ENCODE results near the gene PNCK. TPM values are rescaled to one million over a fixed set of nuclear protein-coding genes. Genes with fewer than 3 reads are reported as not detected.

The PNCK gene
- total and polyA plus RNA-seq, 2 of the 13 experiments (the other 11 are each of a cell fraction or from before 2014, with no cell fraction given), result 33.1 TPM; not detected in 1

DNA sequence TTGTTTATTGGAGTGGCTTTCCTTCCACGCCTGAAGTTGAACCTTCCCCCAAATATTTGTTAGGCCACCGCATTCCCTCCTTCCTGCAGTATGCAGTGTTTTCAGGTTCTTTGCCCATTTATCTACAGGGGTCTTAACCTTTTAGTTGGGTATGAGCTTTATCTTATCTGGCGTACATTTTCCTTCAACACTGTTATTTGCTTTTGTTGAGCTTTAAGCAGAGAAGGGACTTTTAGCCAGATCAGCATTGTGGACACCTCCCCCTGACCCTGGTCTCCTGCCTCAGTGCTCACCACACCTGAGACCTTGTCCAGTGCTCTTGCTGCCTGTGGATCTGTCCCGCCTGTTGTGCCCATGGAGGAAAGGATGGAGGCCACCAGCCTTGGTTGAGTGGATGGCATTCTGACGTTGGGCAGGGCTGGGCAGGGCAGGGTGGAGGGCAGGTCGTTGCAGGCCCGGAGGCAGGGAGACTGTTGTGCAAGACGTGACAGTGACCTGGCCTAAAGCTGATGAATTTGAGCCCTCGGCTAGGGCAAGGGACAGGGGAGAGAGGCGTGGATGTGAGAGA lies 27.6 kb downstream of the PNCK start (continued):
- peak; percentile 38; the same call in 1 of the 2 replicates for TF ChIP-seq MED13 (CRISPR knock-in tag; IDR thresholded peaks at IDR 0.05)
- TF ChIP-seq KMT2B (CRISPR knock-in tag; IDR thresholded peaks at IDR 0.05), result no peak
- TF ChIP-seq HNRNPH1 (optimal IDR thresholded peaks at IDR 0.05; ENCODE audit: low read depth, low read length), result no peak
- no peak for TF ChIP-seq THAP11 (CRISPR knock-in tag; IDR thresholded peaks at IDR 0.05)
- TF ChIP-seq, protein P1, sequence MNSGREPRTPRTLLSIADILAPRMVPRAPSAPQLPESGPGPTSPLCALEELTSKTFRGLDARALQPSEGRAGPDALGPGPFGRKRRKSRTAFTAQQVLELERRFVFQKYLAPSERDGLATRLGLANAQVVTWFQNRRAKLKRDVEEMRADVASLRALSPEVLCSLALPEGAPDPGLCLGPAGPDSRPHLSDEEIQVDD (CRISPR knock-in tag; IDR thresholded peaks at IDR 0.05; ENCODE audit: borderline replicate concordance), result no peak
- no peak for TF ChIP-seq SIX4 (CRISPR knock-in tag; IDR thresholded peaks at IDR 0.05)
- TF ChIP-seq MTF2 (CRISPR knock-in tag; IDR thresholded peaks at IDR 0.05; ENCODE audit: borderline replicate concordance), result no peak
- peak; percentile 60 for TF ChIP-seq HNF4A (CRISPR knock-in tag; IDR thresholded peaks at IDR 0.05)
- TF ChIP-seq HNF4G (IDR thresholded peaks at IDR 0.05; ENCODE audit: borderline replicate concordance, low read depth, low read length), result peak; percentile 20; the same call in 1 of the 2 replicates
- TF ChIP-seq HNF4G (CRISPR knock-in tag; IDR thresholded peaks at IDR 0.05; ENCODE audit: borderline replicate concordance, low read depth), result no peak
- TF ChIP-seq, protein P2, sequence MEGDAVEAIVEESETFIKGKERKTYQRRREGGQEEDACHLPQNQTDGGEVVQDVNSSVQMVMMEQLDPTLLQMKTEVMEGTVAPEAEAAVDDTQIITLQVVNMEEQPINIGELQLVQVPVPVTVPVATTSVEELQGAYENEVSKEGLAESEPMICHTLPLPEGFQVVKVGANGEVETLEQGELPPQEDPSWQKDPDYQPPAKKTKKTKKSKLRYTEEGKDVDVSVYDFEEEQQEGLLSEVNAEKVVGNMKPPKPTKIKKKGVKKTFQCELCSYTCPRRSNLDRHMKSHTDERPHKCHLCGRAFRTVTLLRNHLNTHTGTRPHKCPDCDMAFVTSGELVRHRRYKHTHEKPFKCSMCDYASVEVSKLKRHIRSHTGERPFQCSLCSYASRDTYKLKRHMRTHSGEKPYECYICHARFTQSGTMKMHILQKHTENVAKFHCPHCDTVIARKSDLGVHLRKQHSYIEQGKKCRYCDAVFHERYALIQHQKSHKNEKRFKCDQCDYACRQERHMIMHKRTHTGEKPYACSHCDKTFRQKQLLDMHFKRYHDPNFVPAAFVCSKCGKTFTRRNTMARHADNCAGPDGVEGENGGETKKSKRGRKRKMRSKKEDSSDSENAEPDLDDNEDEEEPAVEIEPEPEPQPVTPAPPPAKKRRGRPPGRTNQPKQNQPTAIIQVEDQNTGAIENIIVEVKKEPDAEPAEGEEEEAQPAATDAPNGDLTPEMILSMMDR (CRISPR knock-in tag; IDR thresholded peaks at IDR 0.05), result no peak
- no peak for TF ChIP-seq TMF1 (CRISPR knock-in tag; IDR thresholded peaks at IDR 0.05; ENCODE audit: low read depth)
- peak; percentile 83; the same call in 1 of the 2 replicates for TF ChIP-seq PITX1 (CRISPR knock-in tag; IDR thresholded peaks at IDR 0.05)
- TF ChIP-seq, protein P3, sequence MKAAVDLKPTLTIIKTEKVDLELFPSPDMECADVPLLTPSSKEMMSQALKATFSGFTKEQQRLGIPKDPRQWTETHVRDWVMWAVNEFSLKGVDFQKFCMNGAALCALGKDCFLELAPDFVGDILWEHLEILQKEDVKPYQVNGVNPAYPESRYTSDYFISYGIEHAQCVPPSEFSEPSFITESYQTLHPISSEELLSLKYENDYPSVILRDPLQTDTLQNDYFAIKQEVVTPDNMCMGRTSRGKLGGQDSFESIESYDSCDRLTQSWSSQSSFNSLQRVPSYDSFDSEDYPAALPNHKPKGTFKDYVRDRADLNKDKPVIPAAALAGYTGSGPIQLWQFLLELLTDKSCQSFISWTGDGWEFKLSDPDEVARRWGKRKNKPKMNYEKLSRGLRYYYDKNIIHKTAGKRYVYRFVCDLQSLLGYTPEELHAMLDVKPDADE (CRISPR knock-in tag; IDR thresholded peaks at IDR 0.05), result no peak
- TF ChIP-seq RARA (CRISPR knock-in tag; IDR thresholded peaks at IDR 0.05), result peak; percentile 68
- TF ChIP-seq, protein P4, sequence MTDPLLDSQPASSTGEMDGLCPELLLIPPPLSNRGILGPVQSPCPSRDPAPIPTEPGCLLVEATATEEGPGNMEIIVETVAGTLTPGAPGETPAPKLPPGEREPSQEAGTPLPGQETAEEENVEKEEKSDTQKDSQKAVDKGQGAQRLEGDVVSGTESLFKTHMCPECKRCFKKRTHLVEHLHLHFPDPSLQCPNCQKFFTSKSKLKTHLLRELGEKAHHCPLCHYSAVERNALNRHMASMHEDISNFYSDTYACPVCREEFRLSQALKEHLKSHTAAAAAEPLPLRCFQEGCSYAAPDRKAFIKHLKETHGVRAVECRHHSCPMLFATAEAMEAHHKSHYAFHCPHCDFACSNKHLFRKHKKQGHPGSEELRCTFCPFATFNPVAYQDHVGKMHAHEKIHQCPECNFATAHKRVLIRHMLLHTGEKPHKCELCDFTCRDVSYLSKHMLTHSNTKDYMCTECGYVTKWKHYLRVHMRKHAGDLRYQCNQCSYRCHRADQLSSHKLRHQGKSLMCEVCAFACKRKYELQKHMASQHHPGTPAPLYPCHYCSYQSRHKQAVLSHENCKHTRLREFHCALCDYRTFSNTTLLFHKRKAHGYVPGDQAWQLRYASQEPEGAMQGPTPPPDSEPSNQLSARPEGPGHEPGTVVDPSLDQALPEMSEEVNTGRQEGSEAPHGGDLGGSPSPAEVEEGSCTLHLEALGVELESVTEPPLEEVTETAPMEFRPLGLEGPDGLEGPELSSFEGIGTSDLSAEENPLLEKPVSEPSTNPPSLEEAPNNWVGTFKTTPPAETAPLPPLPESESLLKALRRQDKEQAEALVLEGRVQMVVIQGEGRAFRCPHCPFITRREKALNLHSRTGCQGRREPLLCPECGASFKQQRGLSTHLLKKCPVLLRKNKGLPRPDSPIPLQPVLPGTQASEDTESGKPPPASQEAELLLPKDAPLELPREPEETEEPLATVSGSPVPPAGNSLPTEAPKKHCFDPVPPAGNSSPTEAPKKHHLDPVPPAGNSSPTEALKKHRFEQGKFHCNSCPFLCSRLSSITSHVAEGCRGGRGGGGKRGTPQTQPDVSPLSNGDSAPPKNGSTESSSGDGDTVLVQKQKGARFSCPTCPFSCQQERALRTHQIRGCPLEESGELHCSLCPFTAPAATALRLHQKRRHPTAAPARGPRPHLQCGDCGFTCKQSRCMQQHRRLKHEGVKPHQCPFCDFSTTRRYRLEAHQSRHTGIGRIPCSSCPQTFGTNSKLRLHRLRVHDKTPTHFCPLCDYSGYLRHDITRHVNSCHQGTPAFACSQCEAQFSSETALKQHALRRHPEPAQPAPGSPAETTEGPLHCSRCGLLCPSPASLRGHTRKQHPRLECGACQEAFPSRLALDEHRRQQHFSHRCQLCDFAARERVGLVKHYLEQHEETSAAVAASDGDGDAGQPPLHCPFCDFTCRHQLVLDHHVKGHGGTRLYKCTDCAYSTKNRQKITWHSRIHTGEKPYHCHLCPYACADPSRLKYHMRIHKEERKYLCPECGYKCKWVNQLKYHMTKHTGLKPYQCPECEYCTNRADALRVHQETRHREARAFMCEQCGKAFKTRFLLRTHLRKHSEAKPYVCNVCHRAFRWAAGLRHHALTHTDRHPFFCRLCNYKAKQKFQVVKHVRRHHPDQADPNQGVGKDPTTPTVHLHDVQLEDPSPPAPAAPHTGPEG (CRISPR knock-in tag; IDR thresholded peaks at IDR 0.05), result no peak
- TF ChIP-seq, protein P5, sequence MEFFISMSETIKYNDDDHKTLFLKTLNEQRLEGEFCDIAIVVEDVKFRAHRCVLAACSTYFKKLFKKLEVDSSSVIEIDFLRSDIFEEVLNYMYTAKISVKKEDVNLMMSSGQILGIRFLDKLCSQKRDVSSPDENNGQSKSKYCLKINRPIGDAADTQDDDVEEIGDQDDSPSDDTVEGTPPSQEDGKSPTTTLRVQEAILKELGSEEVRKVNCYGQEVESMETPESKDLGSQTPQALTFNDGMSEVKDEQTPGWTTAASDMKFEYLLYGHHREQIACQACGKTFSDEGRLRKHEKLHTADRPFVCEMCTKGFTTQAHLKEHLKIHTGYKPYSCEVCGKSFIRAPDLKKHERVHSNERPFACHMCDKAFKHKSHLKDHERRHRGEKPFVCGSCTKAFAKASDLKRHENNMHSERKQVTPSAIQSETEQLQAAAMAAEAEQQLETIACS (CRISPR knock-in tag; IDR thresholded peaks at IDR 0.05), result no peak
- TF ChIP-seq ARNTL (CRISPR knock-in tag; IDR thresholded peaks at IDR 0.05), result peak; percentile 30; the same call in 1 of the 2 replicates
- no peak for TF ChIP-seq HDAC6 (IDR thresholded peaks at IDR 0.05; ENCODE audit: low read depth, low read length)
- 0 out of 2 replicates have a peak, but pooled peaks have one; percentile 44 for TF ChIP-seq HDAC1 (CRISPR knock-in tag; IDR thresholded peaks at IDR 0.05)
- TF ChIP-seq PPARG (CRISPR knock-in tag; conservative IDR thresholded peaks at IDR 0.05), result peak; percentile 97

Measured in HepG2 (cell line).